Measurements from ENCODE around the gene SYNC. TPM values are rescaled to one million over a fixed set of nuclear protein-coding genes. Genes with fewer than 3 reads are reported as not detected.
"Not testable (repeated sequence)": the region's sequence is repeated elsewhere in the genome, so short reads cannot be mapped to it uniquely, and the experiment has no call there.

SYNC gene
- total RNA-seq, 1 experiment from 2014 or later, result 167 TPM

DNA sequence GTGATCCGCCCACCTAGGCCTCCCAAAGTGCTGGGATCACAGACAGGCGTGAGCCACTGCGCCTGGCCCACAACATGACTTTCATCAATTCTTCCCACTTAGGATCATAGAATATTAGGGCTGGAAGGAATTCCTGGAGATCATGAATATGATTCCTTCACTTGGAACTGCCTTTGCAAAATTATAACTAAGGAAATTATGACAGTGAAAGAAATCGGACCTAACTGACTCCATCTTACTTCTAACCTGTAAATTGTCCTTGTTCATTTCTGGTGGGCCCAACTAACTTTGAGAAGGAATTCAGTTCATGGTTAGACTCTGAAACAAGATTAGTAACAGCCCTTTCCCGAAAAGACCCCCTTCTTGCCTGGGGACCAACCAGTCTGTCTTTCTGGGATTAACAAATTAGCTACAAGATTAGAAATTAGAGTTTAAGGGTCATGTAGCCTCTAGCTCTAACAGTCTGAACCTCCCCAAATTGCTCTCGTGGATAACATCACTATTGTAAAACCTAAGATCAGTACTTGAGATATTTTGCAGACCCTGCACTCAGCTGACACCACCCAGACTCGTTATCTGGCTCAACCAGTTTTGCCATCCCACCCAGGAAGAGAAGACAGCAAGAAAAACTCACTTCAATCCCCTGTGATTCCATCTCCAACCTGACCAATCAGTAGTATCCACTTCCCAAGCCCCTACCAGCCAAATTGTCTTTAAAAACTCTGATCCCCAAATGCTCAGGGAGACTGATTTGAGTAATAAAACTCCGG, 66.9 kb downstream of the SYNC start:
- H3K4me3 ChIP-seq, result no peak overlapping the region
- H3K4me1 ChIP-seq (replicated peaks), result no peaks in the 10 kb centered on the region
- DNase-seq (ENCODE audit: low read depth in 1 of 2, low spot score in 2 of 2), result no peak
- no peak overlapping the region for H3K27ac ChIP-seq
- peaks cover 34% of the 10 kb centered on the region for H3K36me3 ChIP-seq
- H3K9me3 ChIP-seq (replicated peaks), result no peaks in the 10 kb centered on the region
- no peaks in the 10 kb centered on the region for H3K27me3 ChIP-seq (replicated peaks)

DNA sequence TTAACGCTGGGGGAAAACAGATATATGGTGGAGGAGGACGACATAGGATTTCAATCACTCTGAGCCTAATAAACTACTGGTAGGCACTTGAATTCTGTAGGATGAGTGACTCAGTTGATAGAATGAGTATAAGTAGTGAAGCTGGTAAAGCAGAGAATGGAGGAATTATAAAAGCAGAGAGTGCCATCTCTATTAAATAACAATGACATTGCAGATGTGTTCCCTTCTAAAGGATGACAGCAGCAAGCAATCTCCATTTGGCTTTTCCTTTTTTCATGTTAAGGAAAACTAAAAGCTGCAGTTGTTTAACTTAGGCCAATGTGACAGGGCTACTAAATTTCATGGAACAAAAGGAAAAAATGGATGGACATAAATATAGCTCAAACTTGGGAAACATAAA, 69.7 kb downstream of the SYNC start:
- Histone ChIP-seq H3K9me3 (replicated peaks) (no peaks in the 10 kb centered on the region), H3K27me3 (replicated peaks) (no peaks in the 10 kb centered on the region), H3K4me3 (no peak overlapping the region), H3K36me3 (peaks cover 40% of the 10 kb centered on the region), H3K27ac (no peak overlapping the region), H3K4me1 (replicated peaks) (no peaks in the 10 kb centered on the region)
- no peak for DNase-seq (ENCODE audit: low read depth in 1 of 2, low spot score in 2 of 2)

- not testable (repeated sequence) for H3K27me3 ChIP-seq (replicated peaks); H3K27ac ChIP-seq; DNase-seq (ENCODE audit: low read depth in 1 of 2, low spot score in 2 of 2); H3K9me3 ChIP-seq (replicated peaks); H3K4me3 ChIP-seq; H3K4me1 ChIP-seq (replicated peaks)
- peaks cover 59% of the 10 kb centered on the region for H3K36me3 ChIP-seq
Observed at GRCh38 chr1:32630173-32630572, 72.4 kb downstream of the SYNC start.

Other genes starting within 250 kb of the SYNC start
- gene ZBTB8B, start 237.7 kb downstream of the SYNC start, total RNA-seq (2014; rRNA removed; shearing (Covaris generic)), result not detected in 2 replicates
- 7.3 and 8.6 TPM in 2 replicates for gene ZBTB8A, start 163.3 kb downstream of the SYNC start, total RNA-seq (2014; rRNA removed; shearing (Covaris generic))
- 81.1 and 92.2 TPM in 2 replicates for gene ZBTB8OS, start 52.2 kb downstream of the SYNC start, total RNA-seq (2014; rRNA removed; shearing (Covaris generic))
- gene RBBP4, start 51.6 kb downstream of the SYNC start, total RNA-seq (2014; rRNA removed; shearing (Covaris generic)), result 160 and 208 TPM in 2 replicates
- gene YARS1, start 114.6 kb upstream of the SYNC start, total RNA-seq (2014; rRNA removed; shearing (Covaris generic)), result 94.4 and 117 TPM in 2 replicates
- 27.5 and 67.8 TPM in 2 replicates for gene S100PBP, start 114.9 kb upstream of the SYNC start, total RNA-seq (2014; rRNA removed; shearing (Covaris generic))
- 0.47 and 0.84 TPM in 2 replicates for gene FNDC5, start 168.1 kb upstream of the SYNC start, total RNA-seq (2014; rRNA removed; shearing (Covaris generic))
- not detected in 2 replicates for gene HPCA, start 183.7 kb upstream of the SYNC start, total RNA-seq (2014; rRNA removed; shearing (Covaris generic))
- gene TMEM54, start 198.6 kb upstream of the SYNC start, total RNA-seq (2014; rRNA removed; shearing (Covaris generic)), result 61.2 and 68.6 TPM in 2 replicates

All from SJSA1 (cell line).